HL-60 (cell line): ENCODE results near the gene MIAT.

ENCODE experiments used
- DNase-seq, 2 experiments: peaks; one replicate each; pipeline ENCODE4 v3.0.0-alpha.2; 2010 to 2020; ENCODE audit warnings: low read depth in 1 of 2, low spot score in 1 of 2
- H3K27ac ChIP-seq: fragments of 250-450 bp; sonication (Bioruptor Pico); replicated peaks from 2 replicates; pipeline ENCODE4 v1.5.1; 2020; ENCODE audit warnings: mild to moderate bottlenecking, moderate library complexity
- H3K27me3 ChIP-seq: fragments of 250-450 bp; sonication (Bioruptor Pico); 2 replicates; pipeline ENCODE4 v1.5.1; 2021; ENCODE audit warnings: mild to moderate bottlenecking, moderate library complexity; ENCODE audit not compliant: insufficient read depth, poor library complexity, severe bottlenecking
- H3K4me3 ChIP-seq: replicated peaks from 2 replicates; pipeline ENCODE4 v1.5.1; 2011; ENCODE audit warnings: mild to moderate bottlenecking, control low read depth, low read length; ENCODE audit not compliant: insufficient read depth
- CTCF ChIP-seq: IDR thresholded peaks from one replicate; pipeline ENCODE4 v1.5.1; 2011; ENCODE audit warnings: low read length, control low read depth, inconsistent platforms; ENCODE audit not compliant: insufficient read depth
- GABPA ChIP-seq: IDR thresholded peaks from 2 replicates; pipeline ENCODE4 v1.6.1; 2012; ENCODE audit warnings: low read depth
- POLR2AphosphoS5 ChIP-seq: IDR thresholded peaks from 2 replicates; pipeline ENCODE4 v1.6.1; 2012; ENCODE audit warnings: low read depth
- REST ChIP-seq: IDR thresholded peaks from 2 replicates; pipeline ENCODE4 v1.6.1; 2012; ENCODE audit warnings: low read depth; ENCODE audit not compliant: insufficient replicate concordance
- SPI1 ChIP-seq: IDR thresholded peaks from 2 replicates; pipeline ENCODE4 v1.6.1; 2012; ENCODE audit warnings: low read depth, mild to moderate bottlenecking, borderline replicate concordance
- long read RNA-seq: library from polyadenylated mRNA; unstranded; transcript quantifications from one replicate; pipeline ENCODE4 v2.0.0, GENCODE V29; 2020

The MIAT gene
- long read RNA-seq, result 0 reads

GRCh38 chr22:26656891-26657851 is at the start of gene MIAT:
TSS of gene MIAT (plus strand) at chr22:26657588.
- TF ChIP-seq POLR2AphosphoS5 (no peak), REST (no peak), SPI1 (no peak), GABPA (no peak), CTCF (no peak)
- DNase-seq, result no peak
- Histone ChIP-seq H3K27ac (no peak within 1 kb of the TSS), H3K27me3 (peaks cover 13% of the 10 kb centered on the region), H3K4me3 (peak within 1 kb of the TSS; percentile 35; the same call in 1 of the 2 replicates)

GRCh38 chr22:26608129-26608528 is 49.3 kb upstream of the MIAT start:
- Histone ChIP-seq H3K4me3 (no peak overlapping the region), H3K27me3 (no peaks in the 10 kb centered on the region), H3K27ac (no peak overlapping the region)
- no peak for DNase-seq
- TF ChIP-seq POLR2AphosphoS5 (no peak), CTCF (no peak), SPI1 (no peak), GABPA (no peak), REST (no peak)

GRCh38 chr22:26609287-26609686 is 48.1 kb upstream of the MIAT start:
- TF ChIP-seq CTCF (no peak), REST (no peak), GABPA (no peak), POLR2AphosphoS5 (no peak), SPI1 (no peak)
- Histone ChIP-seq H3K27ac (no peak overlapping the region), H3K4me3 (no peak overlapping the region), H3K27me3 (no peaks in the 10 kb centered on the region)
- no peak for DNase-seq
